HG03354 (cell line): ENCODE measurements around the gene MAP3K5.

ENCODE experiments used
- ATAC-seq: cut with Tn5 transposase; IDR thresholded peaks from one replicate; pipeline ENCODE4 v1.9.1; 2021; ENCODE audit warnings: mild to moderate bottlenecking; ENCODE audit not compliant: unreplicated experiment, poor library complexity, severe bottlenecking

MAP3K5 gene

DNA sequence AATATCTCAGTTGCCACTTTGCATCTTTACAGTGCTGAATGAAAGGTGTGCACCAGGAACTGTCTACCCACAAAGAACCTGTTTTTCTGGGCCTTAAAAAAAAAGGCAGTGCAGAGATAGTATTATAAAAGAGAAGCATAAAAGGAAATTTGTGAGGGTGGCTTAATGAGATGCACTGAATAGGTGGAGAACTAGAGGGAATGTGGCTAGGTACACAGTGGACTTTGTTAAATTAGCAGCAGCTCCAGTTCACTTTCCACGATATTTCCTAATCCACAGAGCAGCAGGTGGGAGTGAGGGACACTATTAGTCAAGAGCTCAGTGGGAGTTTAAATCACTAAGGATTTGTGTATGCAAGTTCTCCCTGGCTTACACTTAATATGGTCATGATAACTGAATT, 280.9 kb downstream of the MAP3K5 start:
- no peak for ATAC-seq

DNA sequence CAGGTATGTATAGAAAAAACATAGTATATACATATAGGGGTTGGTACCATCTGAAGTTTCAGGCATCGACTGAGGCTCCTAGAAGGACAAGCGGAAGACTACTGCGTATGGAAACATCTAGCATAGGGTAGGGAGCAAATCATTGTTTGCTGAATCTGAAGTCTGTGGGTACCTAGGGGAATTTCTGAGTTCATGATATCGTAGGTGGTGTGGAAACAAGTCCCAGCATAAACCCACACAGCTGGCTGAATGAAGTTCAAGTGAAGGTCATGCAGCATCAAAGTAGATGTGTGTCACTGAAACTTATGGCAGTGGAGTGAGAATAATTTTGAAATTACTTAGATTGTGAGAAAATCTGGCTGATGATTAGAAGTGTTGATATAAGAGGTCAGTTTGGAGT, 281.5 kb downstream of the MAP3K5 start:
- no peak for ATAC-seq

GRCh38 chr6:136510299-136510698, 282.0 kb downstream of the MAP3K5 start:
- ATAC-seq = no peak

- ATAC-seq = no peak
Measured at GRCh38 chr6:136508725-136509392, 283.4 kb downstream of the MAP3K5 start.
